Lower leg skin (tissue), 4 donors: ENCODE measurements around the gene CC2D1A. TPM values are rescaled to one million over a fixed set of nuclear protein-coding genes. Genes with fewer than 3 reads are reported as not detected.
A peak's percentile ranks its signal among the peaks of the same experiment; 100 is the strongest.

Experiments
- DNase-seq, 2 donors: peaks; one replicate each; pipeline ENCODE4 v3.0.0-alpha.2; 2019; ENCODE audit warnings: low spot score in 2 of 2
- H3K4me3 ChIP-seq: fragments of 200-600 bp; sonication (generic); 2 replicates; pipeline ENCODE4 v1.5.1; 2017; ENCODE audit warnings: mild to moderate bottlenecking, low read depth; ENCODE audit not compliant: poor library complexity, severe bottlenecking
- POLR2A ChIP-seq, 2 donors: fragments of 450-650 bp; IDR thresholded peaks; one replicate each; pipeline ENCODE4 v1.6.1; 2016 to 2017; ENCODE audit warnings: antibody characterized with exemption in 2 of 2, mild to moderate bottlenecking in 1 of 2, moderate library complexity in 1 of 2
- WGBS, 2 donors: methylation state at CpG; one replicate each; pipeline ENCODE4 v1.1.5; 2018; 5-methylcytosine and 5-hydroxymethylcytosine counted together
- intact Hi-C: fragments of 100-400 bp; cut with DNase I; formaldehyde crosslinking; loops from one replicate; pipeline ENCODE4 v1.15.0; 2023; ENCODE audit warnings: low total_unique reads
- total RNA-seq, 4 donors: library from RNA; depleted of rRNA; stranded (reverse); fragments of >200 nt; gene quantifications; one replicate each; pipeline ENCODE4 v1.1.0, GENCODE V29; 2016
- TF ChIP-seq, protein P1 (sequence below), 3 donors: fragments of 450-650 bp; IDR thresholded peaks; one replicate each; pipeline ENCODE4 v1.5.1; 2016; ENCODE audit warnings: antibody characterized with exemption in 3 of 3, mild to moderate bottlenecking in 3 of 3, moderate library complexity in 2 of 3

The CC2D1A gene
- total RNA-seq, 4 donors from 2014 or later: 48.9 to 104 (median 54.8) TPM

DNA sequence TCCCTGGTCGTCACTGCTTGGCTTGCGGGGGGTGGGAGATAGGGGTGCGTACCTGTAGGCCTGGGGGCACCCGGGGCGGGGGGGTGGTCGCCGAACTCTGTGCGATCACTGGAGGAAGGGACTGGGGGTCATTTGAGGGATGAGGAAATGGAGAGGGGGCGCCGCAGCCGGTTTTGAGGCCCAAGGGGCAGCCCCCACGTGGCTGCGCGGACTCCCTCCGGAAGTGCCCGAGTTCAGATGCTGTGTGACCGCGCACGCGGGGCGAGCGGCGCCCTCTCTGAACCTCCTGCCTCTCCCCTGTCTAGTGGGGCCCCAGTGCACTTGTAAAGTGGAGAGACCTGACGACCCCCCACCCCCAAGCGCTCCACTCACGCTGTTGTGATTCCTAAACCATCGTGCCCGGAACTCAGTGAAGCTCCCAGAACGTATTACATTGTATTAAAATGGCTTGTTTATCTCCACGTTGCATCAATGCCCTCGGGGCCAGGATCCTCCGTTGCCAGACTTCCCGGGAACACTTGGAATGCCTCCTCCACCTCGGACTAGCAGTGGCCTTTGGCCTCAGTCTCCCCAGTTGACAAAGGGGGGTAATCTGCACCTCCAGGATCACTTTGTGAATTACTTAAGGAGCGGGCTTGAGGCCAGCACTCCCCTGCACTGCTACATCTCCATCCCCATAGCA is 32.0 kb upstream of the CC2D1A start:
- 48 to 52% methylated on average over 32 to 35 of the region's 35 CpGs for WGBS, 2 donors
- TF ChIP-seq POLR2A (IDR thresholded peaks at IDR 0.05): no peak
- TF ChIP-seq, protein P1, sequence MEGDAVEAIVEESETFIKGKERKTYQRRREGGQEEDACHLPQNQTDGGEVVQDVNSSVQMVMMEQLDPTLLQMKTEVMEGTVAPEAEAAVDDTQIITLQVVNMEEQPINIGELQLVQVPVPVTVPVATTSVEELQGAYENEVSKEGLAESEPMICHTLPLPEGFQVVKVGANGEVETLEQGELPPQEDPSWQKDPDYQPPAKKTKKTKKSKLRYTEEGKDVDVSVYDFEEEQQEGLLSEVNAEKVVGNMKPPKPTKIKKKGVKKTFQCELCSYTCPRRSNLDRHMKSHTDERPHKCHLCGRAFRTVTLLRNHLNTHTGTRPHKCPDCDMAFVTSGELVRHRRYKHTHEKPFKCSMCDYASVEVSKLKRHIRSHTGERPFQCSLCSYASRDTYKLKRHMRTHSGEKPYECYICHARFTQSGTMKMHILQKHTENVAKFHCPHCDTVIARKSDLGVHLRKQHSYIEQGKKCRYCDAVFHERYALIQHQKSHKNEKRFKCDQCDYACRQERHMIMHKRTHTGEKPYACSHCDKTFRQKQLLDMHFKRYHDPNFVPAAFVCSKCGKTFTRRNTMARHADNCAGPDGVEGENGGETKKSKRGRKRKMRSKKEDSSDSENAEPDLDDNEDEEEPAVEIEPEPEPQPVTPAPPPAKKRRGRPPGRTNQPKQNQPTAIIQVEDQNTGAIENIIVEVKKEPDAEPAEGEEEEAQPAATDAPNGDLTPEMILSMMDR (IDR thresholded peaks at IDR 0.05): no peak
- no peak for DNase-seq
- intact Hi-C loops: no loop called here
- H3K4me3 ChIP-seq: no peak overlapping the region

DNA sequence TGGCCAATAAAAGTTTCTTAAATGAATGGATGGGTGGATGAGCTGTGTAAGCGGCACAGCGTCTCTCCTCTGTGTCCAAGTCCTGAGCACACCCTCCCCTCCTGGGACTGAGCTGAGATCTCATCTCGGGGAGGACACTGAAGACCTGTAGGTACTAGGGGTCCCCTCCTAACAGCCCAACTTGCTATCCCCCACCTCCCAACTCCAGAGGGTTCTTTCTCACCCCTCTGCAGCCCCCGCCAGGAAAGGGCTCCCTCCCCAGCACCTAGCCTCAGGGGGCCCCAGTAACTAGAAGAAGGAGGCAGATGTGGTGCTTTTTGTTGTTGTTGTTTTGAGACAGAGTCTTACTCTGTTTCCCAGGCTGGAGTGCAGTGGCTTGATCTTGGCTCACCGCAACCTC is 30.2 kb upstream of the CC2D1A start:
- WGBS, 2 donors: 89 to 97% methylated on average over 5 of the region's 5 CpGs
- TF ChIP-seq POLR2A (IDR thresholded peaks at IDR 0.05): no peak
- TF ChIP-seq, protein P1 (IDR thresholded peaks at IDR 0.05): no peak
- no peak for DNase-seq
- H3K4me3 ChIP-seq: no peak overlapping the region
- intact Hi-C loops: no loop called here

DNA sequence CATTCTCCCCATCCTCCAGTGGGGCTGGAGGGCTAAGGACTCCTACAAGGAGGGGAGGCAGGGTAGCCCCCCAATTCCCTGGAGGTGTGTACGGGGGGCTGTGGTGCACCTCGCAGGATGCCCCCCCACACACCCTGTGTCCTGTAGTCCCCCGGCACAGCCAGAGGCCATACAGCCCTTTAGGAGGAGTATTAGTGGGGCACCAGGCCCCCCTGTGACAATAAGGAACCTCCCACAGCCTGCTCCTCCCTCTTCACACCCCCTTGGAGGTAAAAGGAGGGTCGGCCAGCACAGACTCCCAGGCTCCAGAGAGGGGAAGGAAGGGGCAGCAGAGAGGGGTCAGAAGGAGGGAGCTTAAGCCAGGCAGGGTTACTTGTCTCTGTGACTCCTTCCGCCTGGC is 29.2 kb upstream of the CC2D1A start, which contains the start of gene NANOS3:
Gene NANOS3 (plus strand): TSS at position 301 of the 400 bp plus-strand sequence. CDS start 115 bp downstream, outside the sequence.
- 53 to 71% methylated on average over 5 of the region's 5 CpGs for WGBS, 2 donors
- TF ChIP-seq POLR2A (IDR thresholded peaks at IDR 0.05): no peak
- TF ChIP-seq, protein P1 (IDR thresholded peaks at IDR 0.05): no peak

DNA sequence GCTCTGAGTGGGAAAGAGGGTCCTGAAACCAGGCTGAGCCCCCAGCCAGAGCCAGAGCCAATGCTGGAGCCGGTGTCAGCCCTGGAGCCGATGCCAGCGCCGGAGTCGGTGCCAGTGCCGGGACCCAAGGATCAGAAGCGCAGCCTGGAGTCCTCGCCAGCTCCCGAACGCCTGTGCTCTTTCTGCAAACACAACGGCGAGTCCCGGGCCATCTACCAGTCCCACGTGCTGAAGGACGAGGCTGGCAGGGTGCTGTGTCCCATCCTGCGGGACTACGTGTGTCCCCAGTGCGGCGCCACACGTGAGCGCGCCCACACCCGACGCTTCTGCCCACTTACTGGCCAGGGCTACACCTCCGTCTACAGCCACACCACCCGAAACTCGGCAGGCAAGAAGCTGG is 28.7 kb upstream of the CC2D1A start:
- 81 to 90% methylated on average over 10 to 26 of the region's 27 CpGs for WGBS, 2 donors

More for the DNA sequence above, 29.2 kb upstream of the CC2D1A start, which contains the start of gene NANOS3:
- intact Hi-C loops: no loop called here
- no peak within 1 kb of the TSS for H3K4me3 ChIP-seq
- DNase-seq: no peak

DNA sequence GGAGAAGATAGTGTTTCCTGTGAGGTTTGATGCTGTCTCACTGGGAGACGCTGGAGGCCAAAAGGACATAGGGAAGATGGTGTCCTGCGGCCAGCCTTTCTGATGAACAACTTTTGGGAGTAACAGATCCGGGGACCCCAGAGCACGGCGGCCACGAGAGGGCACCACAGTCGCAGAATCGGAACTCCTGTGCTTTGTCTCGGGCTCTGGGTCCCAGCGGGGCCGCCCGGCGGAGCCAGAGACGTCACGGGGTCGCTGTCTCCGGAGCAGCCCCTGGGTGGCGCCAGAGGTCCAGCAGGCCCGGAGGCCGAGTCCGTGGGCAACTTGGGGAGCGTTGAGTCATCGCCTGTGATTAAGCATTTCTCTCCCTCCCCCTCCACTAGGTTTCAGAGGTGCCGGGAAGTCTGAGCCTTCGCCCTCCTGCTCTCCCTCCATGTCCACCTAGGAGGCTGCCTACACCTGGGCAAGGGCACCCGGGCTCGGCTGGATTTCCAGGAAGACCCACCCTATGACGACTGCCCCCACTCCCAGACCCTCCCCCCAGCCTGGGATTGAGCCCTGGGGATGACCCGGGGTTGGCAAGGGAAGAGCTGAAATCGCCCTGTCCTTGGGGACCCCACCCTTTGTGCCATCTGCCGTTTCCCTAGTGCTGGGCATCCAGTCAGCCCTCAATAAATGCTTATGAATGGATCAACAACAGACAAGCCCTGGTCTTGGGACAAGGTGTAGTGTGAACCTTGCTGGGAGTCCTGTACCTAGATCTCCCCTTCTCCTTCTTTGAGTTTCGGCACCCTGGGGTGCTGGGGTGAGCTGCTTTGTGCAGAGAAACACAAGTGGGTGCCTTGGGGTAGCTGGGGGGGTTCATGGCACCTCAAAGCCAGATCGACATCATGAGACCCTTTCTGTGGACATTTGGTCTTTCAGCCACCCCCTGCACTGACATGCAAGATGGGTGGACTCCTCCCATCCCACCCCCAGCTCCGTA is 25.6 kb upstream of the CC2D1A start:
- no peak overlapping the region for H3K4me3 ChIP-seq
- intact Hi-C loops: no loop called here
- TF ChIP-seq POLR2A (IDR thresholded peaks at IDR 0.05): no peak
- TF ChIP-seq, protein P1 (IDR thresholded peaks at IDR 0.05): peak in 2 of 3 donors; percentile 28 to 98
- WGBS, 2 donors: 7 to 14% methylated on average over 21 to 32 of the region's 34 CpGs
- peak; percentile 97 to 100 for DNase-seq

More for the DNA sequence above, 28.7 kb upstream of the CC2D1A start:
- no peak for TF ChIP-seq POLR2A (IDR thresholded peaks at IDR 0.05)
- TF ChIP-seq, protein P1 (IDR thresholded peaks at IDR 0.05): no peak
- intact Hi-C loops: no loop called here
- no peak for DNase-seq
- H3K4me3 ChIP-seq: no peak overlapping the region
